Testis (tissue), 3 donors: ENCODE measurements around the gene CTXND1. TPM values are rescaled to one million over a fixed set of nuclear protein-coding genes. Genes with fewer than 3 reads are reported as not detected.
A peak's percentile ranks its signal among the peaks of the same experiment; 100 is the strongest.

Experiments used
- DNase-seq: peaks from one replicate; pipeline ENCODE4 v3.0.0-alpha.2; 2019
- H3K27ac ChIP-seq, 2 donors: fragments of 200-600 bp; sonication (generic); one replicate each; pipeline ENCODE4 v1.5.1; 2019
- H3K27me3 ChIP-seq: fragments of 200-600 bp; sonication (generic); one replicate; pipeline ENCODE4 v1.5.1; 2019
- H3K36me3 ChIP-seq: fragments of 200-600 bp; sonication (generic); one replicate; pipeline ENCODE4 v1.5.1; 2017; ENCODE audit warnings: low read depth; ENCODE audit errors: missing control alignments
- H3K4me1 ChIP-seq: fragments of 200-600 bp; sonication (generic); one replicate; pipeline ENCODE4 v1.5.1; 2019
- H3K4me3 ChIP-seq, 2 donors: fragments of 200-600 bp; sonication (generic); one replicate each; pipeline ENCODE4 v1.5.1; 2017 to 2019
- H3K9me3 ChIP-seq: fragments of 200-600 bp; sonication (generic); one replicate; pipeline ENCODE4 v1.5.1; 2017
- POLR2A ChIP-seq: fragments of 450-650 bp; IDR thresholded peaks from one replicate; pipeline ENCODE4 v1.6.1; 2017; ENCODE audit warnings: antibody characterized with exemption, mild to moderate bottlenecking, moderate library complexity
- WGBS, 2 donors: methylation state at CpG; one replicate each; pipeline ENCODE4 v1.1.5; 2018; 5-methylcytosine and 5-hydroxymethylcytosine counted together
- intact Hi-C: fragments of 100-400 bp; cut with DNase I; formaldehyde crosslinking; loops from one replicate; pipeline ENCODE4 v1.15.1; 2023; ENCODE audit warnings: low total_unique reads
- polyA plus RNA-seq: library from polyadenylated mRNA; stranded (reverse); fragments of 350-450 nt; fragmentation: Illumina TruSeq; extraction: RNeasy Lipid Tissue Mini Kit (QIAGEN cat#74804); gene quantifications from one replicate; pipeline ENCODE4 v1.2.3, GENCODE V29; 2014; ENCODE audit warnings: low read depth, low replicate concordance; ENCODE audit not compliant: insufficient read depth
- total RNA-seq, 2 donors: library from RNA; depleted of rRNA; stranded (reverse); fragments of >200 nt; gene quantifications; one replicate each; pipeline ENCODE4 v1.2.3, GENCODE V29; 2016
- TF ChIP-seq, protein P1 (sequence below), 3 experiments: fragments of 450-650 bp in 2 of 3; fragments of 200-600 bp in 1 of 3; sonication (generic) in 1 of 3; IDR thresholded peaks; one replicate each; pipeline ENCODE4 v1.5.1; 2016 to 2019; ENCODE audit warnings: antibody characterized with exemption in 3 of 3, mild to moderate bottlenecking in 2 of 3, moderate library complexity in 1 of 3

The CTXND1 gene
- total and polyA plus RNA-seq, 3 donors from 2014 or later: 0.06 to 1.6 TPM; not detected in 1

DNA sequence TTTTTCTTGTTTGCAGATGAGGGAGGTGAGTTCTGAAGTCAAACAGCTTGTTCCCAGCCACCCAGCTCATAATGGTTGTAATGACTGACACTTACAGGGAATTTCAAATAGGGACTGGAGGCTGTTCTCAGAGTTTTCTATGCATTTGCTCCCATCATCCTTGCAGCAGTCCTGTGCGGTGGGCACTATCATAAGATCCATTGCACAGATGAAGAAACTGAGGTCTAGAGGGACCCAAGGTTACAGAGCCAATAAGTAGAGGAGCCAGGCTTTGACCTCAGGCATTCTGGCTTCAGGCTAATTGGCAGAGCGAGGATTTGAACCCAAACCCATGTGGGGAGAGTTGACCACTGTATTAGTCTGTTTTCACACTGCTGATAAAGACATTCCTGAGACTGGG lies 66.9 kb downstream of the CTXND1 start:
- H3K27me3 ChIP-seq: no peaks in the 10 kb centered on the region
- H3K27ac ChIP-seq: no peak overlapping the region
- no peaks in the 10 kb centered on the region for H3K4me1 ChIP-seq
- DNase-seq: no peak
- no peaks in the 10 kb centered on the region for H3K9me3 ChIP-seq
- no peak overlapping the region for H3K4me3 ChIP-seq
- TF ChIP-seq, protein P1, sequence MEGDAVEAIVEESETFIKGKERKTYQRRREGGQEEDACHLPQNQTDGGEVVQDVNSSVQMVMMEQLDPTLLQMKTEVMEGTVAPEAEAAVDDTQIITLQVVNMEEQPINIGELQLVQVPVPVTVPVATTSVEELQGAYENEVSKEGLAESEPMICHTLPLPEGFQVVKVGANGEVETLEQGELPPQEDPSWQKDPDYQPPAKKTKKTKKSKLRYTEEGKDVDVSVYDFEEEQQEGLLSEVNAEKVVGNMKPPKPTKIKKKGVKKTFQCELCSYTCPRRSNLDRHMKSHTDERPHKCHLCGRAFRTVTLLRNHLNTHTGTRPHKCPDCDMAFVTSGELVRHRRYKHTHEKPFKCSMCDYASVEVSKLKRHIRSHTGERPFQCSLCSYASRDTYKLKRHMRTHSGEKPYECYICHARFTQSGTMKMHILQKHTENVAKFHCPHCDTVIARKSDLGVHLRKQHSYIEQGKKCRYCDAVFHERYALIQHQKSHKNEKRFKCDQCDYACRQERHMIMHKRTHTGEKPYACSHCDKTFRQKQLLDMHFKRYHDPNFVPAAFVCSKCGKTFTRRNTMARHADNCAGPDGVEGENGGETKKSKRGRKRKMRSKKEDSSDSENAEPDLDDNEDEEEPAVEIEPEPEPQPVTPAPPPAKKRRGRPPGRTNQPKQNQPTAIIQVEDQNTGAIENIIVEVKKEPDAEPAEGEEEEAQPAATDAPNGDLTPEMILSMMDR (IDR thresholded peaks at IDR 0.05): no peak
- no peak for TF ChIP-seq POLR2A
- no peaks in the 10 kb centered on the region for H3K36me3 ChIP-seq
- intact Hi-C loops: no loop called here
- WGBS, 2 donors: 89 to 100% methylated on average over 2 of the region's 2 CpGs

DNA sequence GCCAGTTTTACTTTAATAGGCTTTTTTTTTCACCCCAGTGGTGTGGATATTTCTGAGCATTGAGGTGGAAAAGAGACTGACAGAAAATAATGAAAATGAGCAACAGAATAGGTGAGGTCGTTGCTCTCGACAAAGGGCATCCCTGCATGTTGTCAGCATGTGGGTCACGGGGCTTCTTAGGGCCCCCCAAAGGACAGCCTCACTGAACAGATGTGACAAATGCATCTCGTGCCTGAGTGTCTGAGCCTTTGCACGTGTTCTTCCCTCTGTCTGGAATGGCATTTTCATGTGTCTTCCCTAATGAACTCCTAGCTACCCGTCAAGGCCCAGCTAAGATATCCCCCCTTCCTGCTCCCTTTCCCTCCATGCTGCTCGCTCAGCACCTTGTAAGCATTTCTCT lies 67.5 kb downstream of the CTXND1 start:
- WGBS, 2 donors: 85 to 88% methylated on average over 7 of the region's 7 CpGs
- Histone ChIP-seq H3K4me1 (no peaks in the 10 kb centered on the region), H3K27ac (no peak overlapping the region), H3K4me3 (no peak overlapping the region), H3K36me3 (no peaks in the 10 kb centered on the region), H3K27me3 (no peaks in the 10 kb centered on the region), H3K9me3 (no peaks in the 10 kb centered on the region)
- no peak for DNase-seq
- intact Hi-C loops: no loop called here
- TF ChIP-seq, protein P1 (IDR thresholded peaks at IDR 0.05): no peak
- no peak for TF ChIP-seq POLR2A

DNA sequence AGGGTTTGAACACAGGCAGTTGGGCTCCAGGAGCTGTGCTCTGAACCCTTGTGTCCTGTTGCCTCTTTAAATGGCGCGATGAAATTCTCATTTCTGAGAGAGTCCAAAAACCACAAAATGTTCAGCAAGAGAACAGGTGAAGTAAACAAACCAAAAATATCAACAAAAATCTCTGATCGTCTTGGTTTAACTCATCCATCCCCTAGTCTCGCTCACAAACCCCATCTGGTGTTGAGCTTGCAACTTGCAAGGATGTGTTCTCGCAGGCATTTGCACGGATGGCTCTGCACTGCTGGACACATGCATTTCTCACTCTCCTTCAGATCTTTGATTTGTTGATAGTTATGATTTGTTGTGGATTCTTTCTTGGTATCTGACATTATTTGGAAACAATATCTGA lies 68.1 kb downstream of the CTXND1 start:
- 83 to 84% methylated on average over 6 of the region's 6 CpGs for WGBS, 2 donors
- Histone ChIP-seq H3K27ac (no peak overlapping the region), H3K27me3 (no peaks in the 10 kb centered on the region), H3K4me1 (no peaks in the 10 kb centered on the region), H3K36me3 (no peaks in the 10 kb centered on the region), H3K9me3 (no peaks in the 10 kb centered on the region), H3K4me3 (no peak overlapping the region)
- TF ChIP-seq, protein P1 (IDR thresholded peaks at IDR 0.05): peak in 1 of 3 experiments; percentile 13
- no peak for TF ChIP-seq POLR2A
- intact Hi-C loops: no loop called here
- no peak for DNase-seq

DNA sequence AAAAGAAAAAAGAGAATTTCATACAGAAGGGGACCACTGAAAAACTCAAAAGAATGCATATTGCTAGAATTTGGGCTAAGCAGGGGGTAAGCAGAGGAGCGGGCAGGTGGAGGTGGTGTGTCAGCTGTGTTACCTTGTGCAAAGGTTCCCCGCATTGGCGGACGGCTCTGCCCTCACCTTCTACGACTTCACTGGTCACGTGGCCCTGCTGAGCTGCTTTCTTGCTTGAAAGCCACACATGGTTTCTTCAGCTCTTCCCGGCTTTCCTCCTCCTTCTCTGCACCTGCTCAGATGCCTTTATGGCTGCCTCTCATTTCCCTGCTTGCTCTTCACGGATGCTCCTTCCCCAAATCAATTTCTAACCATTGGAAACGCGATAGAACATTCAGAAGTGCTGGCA lies 68.7 kb downstream of the CTXND1 start:
- H3K27me3 ChIP-seq: no peaks in the 10 kb centered on the region
- no peaks in the 10 kb centered on the region for H3K9me3 ChIP-seq
- H3K36me3 ChIP-seq: no peaks in the 10 kb centered on the region
- H3K27ac ChIP-seq: no peak overlapping the region
- WGBS, 2 donors: 94 to 96% methylated on average over 10 of the region's 10 CpGs
- TF ChIP-seq, protein P1 (IDR thresholded peaks at IDR 0.05): no peak
- no peak for TF ChIP-seq POLR2A
- intact Hi-C loops: no loop called here
- DNase-seq: no peak
- no peaks in the 10 kb centered on the region for H3K4me1 ChIP-seq
- H3K4me3 ChIP-seq: no peak overlapping the region

DNA sequence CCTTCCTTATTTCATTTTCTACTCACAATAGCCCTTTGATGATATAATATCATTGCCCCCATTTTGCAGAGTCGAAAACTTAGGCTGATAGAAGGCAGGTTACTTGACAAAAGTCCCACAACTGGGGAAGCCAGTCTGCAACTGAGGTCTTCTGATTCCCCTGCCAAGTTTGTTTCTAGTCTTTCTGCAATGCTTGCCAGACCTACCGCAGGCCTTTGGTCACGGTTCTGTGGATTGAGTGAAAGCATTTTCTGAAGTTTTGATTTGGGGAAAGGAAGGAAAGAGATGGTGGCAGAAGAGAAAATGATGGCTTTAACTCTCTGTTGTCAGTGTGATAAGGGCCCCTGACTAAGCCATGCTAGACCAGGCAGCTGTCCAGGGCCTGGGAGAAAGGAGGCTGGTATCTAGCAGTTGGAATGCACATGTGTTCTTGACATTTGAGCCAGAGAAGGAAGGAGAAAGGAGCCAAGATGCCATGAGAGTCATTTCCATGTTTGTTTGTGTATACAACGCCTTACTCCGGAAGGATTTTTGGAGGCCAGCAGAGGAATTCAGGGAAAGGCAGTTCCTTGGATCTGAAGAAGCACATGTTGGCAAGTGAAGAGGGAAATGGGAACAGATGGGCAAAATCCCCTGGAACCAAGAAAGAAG lies 69.3 kb downstream of the CTXND1 start:
- no peak for DNase-seq
- Histone ChIP-seq H3K27me3 (no peaks in the 10 kb centered on the region), H3K27ac (no peak overlapping the region), H3K9me3 (no peaks in the 10 kb centered on the region), H3K4me1 (no peaks in the 10 kb centered on the region), H3K4me3 (no peak overlapping the region), H3K36me3 (no peaks in the 10 kb centered on the region)
- intact Hi-C loops: no loop called here
- WGBS, 2 donors: 62 to 73% methylated on average over 5 of the region's 5 CpGs
- no peak for TF ChIP-seq POLR2A
- TF ChIP-seq, protein P1 (IDR thresholded peaks at IDR 0.05): no peak
